GM12872 (cell line): ENCODE results near the gene EFNA5.

Source experiments
- TF ChIP-seq, protein P1 (sequence below): IDR thresholded peaks from 3 replicates; pipeline ENCODE4 v1.5.1; 2011; ENCODE audit warnings: low read depth, mild to moderate bottlenecking, low read length, moderate library complexity; ENCODE audit not compliant: insufficient read depth

EFNA5 gene

DNA sequence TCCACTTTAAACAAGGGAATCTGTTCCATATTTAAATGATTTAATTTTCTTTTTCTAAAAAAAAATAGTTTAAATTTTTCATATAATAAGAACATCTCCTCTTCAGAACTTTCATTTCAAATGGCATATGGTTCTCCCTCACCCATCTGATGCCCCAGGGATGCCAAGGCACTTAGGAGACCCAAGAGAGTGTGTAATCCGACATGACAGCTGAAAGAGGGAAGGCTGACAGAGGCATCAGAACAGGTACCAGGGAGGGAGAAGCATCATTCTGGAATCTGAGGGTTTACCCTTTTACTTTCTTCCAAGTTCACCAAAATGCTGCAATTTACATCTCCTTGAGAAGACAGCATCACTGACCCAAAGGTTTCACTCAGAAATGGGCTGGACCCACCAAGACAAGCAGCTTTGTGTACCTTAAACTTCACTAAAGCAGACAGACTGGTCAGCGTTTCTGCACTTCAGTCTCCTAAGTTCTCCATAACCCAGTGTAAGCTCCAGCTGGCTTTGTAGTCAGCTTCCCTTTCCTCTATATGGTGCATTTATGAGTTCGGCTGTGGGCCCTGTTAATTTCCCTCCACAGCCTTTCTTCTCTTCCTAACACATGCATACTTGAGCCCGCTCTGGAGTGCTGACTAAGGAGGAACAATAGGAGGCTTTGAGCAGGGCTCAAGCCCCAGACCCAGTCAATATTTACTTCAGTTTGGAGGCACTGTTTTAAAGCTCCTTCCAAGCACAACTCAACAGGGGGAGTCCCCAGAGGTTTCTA lies 17.7 kb downstream of the EFNA5 start:
- TF ChIP-seq, protein P1, sequence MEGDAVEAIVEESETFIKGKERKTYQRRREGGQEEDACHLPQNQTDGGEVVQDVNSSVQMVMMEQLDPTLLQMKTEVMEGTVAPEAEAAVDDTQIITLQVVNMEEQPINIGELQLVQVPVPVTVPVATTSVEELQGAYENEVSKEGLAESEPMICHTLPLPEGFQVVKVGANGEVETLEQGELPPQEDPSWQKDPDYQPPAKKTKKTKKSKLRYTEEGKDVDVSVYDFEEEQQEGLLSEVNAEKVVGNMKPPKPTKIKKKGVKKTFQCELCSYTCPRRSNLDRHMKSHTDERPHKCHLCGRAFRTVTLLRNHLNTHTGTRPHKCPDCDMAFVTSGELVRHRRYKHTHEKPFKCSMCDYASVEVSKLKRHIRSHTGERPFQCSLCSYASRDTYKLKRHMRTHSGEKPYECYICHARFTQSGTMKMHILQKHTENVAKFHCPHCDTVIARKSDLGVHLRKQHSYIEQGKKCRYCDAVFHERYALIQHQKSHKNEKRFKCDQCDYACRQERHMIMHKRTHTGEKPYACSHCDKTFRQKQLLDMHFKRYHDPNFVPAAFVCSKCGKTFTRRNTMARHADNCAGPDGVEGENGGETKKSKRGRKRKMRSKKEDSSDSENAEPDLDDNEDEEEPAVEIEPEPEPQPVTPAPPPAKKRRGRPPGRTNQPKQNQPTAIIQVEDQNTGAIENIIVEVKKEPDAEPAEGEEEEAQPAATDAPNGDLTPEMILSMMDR = no peak

DNA sequence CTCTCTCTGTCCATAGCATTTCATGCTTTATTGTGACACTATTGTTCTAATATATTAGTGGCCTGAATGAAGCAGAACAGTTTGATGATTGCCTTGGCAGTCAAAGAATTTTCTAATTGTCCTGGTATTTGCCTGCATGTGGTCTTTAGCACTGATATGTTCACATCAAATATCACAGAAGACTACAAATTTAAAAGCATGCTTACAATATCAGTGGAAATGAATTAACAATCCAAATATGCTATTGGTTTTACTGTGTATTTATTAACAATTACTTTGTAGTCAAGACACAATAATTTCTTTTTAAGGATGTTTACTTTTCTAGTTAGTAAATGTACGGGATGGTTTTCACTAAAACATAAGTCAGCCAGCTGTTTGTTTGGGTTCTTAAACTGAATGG lies 18.3 kb downstream of the EFNA5 start:
- TF ChIP-seq, protein P1 = no peak

DNA sequence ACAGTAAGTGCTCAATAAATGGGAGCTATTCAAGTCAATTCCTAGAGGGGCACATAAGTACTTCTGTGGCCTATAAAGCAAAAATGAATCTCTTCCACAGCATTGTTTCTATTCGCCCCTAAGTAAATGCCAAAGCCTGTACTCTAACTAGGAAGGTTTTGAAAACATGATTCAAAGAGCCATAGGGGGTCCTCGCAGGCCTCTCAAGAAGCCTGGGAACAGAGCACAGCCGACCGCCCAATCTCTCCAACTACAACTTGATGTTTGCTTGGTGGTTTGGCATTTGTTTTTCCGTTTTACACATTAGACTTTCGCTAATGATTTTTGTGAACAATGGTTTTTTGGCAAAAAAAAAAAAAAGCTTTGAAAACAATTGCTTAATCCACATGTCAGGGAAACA lies 19.4 kb downstream of the EFNA5 start:
- TF ChIP-seq, protein P1 = no peak

DNA sequence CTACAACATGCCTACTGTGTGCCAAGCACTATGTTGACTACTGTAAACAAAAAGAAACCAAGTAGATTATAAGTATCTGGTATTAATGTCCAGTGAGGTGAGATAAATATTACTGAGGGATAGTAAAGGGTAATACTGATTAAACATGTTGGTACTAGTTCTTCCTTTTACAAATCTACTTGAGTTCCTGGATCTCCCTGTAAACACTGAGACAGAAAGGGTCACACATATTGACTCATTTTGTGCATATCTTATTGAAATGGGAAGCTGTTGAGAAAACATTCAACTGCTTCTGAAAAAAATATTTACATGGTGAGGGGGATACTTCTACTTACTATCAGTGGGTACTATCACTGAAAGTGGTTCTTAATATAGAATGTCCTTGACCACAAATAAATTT lies 24.3 kb downstream of the EFNA5 start:
- TF ChIP-seq, protein P1 = no peak

DNA sequence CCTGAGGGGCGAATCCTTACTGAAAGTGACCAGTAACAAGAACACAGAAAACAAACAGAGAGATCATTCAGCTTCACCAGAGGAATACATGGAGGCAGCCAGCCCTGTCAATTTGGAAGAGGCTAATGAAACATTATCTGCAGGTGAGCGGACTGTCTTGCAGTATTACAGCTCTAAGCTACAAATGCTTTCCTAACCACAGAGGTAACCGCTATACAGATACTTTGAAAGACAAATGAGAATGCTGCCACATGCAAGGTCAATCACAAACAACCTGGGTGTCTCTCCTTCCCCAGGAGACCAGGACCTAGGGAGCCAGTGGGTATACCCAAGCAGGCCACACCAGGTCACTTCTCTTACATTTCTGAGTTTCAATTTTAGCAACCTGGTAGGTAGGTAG lies 30.2 kb downstream of the EFNA5 start:
- TF ChIP-seq, protein P1 = no peak

DNA sequence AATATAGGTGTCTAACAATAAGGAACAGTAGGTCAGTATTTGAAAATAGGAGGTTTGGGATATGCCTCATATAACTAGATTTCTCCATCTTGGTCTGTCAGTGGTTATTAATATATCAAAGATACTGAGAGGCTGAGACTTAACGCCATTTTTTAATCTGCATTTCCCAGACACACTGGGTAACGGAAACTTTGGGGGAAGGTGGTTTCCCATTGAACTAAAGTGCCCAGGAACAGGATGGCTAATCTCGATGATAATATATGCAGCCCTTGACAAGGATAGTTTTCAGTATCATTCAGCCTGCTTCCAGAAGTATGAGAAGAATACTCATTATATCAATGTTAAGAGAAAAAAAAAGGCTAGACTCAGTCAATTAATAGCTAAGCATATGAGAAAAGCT lies 30.7 kb downstream of the EFNA5 start:
- TF ChIP-seq, protein P1 = no peak

DNA sequence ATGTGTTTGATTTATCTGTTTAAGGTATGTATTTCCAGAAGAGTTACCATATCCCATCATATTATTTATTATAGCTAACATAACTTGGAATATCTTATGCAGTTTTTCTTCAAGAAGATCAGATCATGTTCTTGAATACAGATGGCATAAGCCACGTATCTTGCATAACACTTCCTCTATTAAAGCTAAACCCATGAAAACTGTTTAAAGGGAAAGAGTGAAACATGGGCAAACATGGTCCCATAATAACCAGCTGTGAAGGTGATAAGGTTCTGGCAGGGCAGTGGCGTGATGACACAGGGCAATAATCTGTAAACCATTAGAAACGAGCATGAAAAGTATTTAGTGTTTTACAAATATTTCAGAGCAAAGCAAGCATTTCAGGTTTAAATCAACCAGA lies 34.2 kb downstream of the EFNA5 start:
- TF ChIP-seq, protein P1 = no peak
